Measurements from ENCODE around the gene ADGRG1.

The ADGRG1 gene

DNA sequence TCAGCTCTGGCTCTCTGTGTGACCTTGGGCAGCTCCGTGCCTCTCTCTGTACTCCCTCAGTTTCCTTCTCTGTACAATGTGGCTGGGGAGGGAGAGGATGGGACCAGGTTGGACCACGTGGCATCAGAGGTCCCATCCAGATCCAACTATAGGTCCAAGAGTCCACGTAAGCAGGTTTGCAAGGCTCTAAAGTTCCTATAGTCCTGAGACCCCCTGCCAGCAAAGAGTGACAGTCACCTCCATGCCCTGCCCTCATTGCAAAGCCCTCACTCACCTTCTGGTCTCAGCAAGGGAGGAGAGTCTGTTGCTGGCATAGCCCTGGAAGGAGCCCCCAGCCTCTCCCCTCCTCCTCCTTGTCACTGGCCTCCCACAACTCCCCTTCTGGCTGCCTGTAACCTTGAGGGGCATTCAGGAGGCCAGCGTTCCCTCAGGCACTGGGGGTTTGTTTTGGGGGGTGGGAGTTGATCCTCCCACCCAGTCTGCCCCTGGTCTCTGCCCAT, 60.1 kb downstream of the ADGRG1 start:
- no peak for DNase-seq

DNA sequence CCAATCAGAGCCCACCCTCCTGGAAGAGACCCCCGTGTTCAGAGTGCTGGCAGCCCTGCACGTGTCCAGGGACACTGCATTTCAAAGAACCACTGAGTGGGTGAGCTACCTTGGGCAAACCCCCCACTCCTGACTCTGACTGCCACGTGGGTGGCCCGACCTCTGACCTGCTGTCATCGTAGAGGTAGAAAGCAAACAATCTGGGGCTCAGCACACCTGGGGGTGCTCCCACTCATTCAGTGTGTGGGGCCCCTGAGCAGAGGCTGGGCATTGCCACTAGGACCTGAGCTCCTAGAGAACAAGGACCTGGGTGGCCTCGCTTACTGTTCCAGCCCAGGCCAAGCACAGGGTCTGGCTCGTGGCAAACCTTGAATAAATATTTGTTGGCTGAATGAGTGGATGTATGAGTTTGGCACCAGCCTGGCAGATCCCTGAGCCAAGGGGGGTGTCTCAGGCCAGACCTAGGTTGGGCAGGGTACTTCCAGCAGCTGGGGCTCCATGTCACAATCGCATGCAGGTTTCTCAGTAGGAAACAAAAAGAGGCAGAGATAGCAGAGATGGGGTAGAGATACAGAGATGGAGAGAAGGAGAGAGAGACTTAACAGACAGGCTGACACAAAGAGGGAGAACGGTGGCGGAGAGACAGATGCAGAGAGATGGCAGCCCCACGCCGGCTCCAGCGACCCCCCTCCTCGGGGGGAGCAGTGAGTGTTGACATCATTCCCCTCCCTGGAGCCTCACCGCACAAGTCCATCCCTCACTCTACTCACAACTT, 60.7 kb downstream of the ADGRG1 start:
- DNase-seq = no peak

DNA sequence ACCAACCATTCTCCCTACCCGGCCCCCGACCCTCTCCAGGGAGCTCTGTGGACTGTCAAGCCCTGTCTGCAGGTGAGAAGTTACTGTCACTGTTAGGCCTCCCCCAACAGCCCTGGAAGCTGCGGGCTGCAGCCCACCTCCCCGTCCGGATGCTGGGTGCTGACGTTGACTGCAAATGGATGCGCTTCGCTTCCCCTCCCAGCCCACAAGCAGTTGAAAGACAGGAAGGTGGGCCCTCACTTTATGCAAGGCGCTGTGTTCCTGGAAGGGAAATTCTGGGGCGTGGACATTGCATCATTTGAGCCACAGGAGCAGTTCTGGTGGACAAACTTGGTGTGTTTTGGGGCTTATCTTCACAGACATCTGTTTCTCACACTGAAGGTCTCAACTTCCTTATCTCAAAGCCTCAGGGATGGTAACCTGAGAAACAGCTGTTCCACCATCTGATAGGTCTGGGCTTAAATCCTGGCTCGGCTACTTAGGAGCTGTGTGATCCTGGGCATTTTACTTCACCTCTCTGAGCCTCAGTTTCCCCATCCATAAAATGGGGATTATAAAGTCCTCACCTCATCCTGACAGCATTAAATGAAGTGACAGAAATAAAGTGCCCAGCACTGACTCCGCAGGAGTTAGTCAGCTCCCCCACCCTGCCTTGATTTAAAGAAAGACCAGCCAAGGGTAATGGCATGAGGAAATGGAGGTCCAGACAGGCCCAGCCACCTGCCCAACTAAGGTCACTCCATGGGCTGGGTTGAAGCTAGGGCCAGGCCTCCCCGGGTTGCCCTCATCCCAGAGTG, 61.5 kb downstream of the ADGRG1 start:
- no peak for DNase-seq

DNA sequence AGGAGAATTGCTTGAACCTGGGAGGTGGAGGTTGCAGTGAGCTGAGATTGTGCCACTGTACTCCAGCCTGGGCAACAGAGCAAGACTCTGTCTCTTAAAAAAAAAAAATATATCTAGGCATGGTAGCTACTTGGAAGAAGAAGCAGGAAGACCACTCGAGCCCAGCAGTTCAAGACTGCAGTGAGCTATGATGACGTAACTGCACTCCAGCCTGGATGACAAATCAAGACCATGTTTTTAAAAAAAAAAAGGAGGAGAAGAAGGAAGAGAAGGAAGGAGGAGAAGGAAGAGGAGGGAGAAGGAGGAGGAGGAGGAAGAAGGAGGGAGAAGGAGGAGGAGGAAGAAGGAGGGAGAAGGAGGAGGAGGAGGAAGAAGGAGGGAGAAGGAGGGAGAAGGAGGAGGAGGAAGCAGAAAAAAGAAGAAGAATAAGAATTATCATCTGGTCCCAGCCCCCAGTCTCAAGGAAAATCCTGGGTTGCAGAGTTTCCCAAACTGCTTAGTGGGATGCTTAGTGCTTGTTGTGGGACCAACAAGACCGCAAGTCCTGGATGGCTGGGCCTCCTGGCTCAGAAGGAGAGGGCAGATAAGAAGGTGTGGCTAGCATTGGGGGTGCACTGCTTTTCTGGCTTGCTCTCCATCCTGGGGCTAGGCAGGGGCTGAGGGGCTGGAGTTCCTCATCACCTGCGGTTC, 62.5 kb downstream of the ADGRG1 start:
- DNase-seq = no peak

DNA sequence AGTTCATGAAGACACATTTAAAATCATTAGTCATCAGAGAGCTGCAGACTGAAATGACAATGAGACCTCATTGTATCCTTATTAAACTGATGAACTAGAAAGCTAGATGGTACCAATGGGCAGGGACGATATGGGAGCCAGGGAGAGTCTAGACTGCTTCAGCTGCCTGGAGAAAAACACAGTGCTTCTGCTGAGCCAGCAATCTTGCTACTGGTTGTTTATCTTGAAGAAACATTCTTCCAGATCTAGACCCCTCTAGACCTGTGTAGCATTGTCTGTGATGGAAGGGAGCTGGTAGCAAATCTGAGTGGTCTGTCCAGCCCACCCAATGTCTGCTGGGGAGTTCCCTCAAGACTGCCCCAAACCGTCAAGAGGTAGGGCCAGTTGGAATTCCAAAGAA, 64.2 kb downstream of the ADGRG1 start:
- DNase-seq = no peak

DNA sequence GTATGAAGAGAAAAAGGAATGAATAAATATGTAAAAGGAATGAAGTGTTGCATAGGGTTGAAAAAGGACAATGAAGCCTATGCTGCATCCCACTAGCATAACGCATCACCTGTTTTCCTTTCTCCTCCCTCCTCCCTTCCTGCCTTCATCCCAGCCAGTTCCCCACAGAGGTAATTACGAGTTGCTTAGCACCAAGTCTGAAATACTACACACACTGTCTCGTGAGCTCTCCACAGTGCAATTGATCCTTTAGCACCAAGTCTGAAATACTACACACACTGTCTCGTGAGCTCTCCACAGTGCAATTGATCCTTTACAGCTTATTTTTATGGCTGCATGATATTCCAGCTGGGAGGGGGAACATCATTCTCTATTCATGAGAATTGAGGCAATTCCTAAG, 65.1 kb downstream of the ADGRG1 start:
- DNase-seq = no peak

DNA sequence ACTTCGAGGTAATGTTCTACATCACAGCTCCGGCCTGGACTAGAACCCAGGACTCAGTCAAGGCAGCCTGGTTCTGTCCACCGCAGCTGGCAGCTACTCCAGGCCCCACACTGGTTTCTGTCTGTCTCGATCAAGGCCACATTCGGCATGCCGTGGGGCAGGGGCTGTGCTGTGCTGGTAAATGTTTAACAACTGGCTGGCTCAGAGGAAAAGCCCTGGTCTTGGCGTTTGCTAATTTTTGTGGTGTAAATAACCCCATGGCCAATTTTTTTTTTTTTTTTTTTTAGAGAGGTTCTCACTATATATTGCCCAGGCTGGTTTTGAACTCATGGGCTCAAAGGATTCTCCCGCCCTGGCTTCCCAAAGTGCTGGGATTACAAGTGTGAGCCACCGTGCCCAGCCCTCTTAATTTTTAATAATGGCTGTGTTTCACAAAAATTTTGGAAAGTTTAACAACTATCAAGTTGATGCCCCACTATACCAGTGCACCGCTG, 65.8 kb downstream of the ADGRG1 start:
- no peak for DNase-seq

DNA sequence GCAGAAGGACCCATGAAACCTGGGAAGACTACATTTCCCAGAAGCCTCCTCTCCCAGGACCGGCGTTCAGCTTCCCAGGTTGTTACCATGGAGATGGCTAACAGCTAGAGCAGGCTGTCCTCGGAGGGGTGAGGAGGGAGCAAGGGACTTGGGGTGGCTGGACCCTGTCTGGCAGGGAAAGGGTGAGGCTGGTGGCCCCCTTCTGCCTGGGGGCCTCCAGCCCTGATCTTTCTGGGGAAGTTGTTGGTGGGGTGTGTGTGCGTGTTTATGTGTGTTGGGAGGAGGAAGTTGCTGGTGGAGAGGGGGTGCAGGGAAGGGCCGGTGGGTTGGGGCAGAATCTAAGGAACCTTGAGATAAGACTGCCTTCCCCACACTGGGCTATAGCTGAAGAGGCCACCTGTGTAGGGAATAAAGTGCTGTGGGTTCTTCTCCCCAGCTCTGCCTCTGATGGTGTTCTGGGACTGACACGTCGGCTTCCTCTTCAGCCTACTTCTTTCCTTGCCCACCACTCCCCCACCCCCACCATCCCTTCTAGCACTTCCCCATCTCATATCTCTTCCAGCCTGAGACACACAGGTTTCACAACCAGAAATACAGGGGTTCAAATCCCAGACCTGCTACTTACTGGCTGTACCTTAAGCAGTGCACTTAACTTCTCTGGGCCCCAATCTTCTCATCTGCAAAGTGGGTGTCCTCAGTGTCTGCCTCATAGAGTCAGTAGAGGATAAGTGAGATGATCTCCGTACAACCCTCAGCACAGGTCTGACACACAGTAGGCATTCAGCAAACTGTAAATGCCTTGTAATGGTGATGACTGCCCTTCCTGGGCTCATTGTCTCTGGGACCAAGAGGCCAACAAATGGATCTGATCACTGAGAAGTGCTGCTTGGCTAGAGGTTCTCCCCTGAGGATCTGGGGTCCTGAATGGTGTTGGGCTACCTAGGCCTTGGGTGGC, 66.6 kb downstream of the ADGRG1 start, which contains the start of gene DRC7:
TSS of gene DRC7 (plus strand) at position 82 of the 955 bp plus-strand sequence. CDS start 3,144 bp downstream, outside the sequence.
- no peak for DNase-seq

DNA sequence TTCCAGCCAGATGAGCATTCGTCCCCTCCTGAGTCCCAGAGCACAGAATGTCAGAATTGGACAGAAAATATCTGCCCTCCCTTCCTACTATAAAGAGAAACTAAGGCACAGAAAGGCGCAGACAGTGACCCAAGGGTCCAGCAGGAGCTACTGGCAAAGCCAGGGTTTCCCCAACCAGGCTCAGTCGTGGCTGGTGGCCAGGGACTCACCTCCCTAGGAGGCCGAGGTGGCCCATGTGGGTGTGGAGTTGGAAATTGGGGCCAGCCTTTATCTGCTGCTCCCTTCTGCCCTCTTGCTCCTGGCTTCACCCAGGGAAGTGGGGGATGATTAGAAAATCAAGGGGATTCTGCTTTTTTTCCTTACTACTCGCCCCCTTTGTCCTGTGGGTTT, 67.2 kb downstream of the ADGRG1 start:
- no peak for DNase-seq

DNA sequence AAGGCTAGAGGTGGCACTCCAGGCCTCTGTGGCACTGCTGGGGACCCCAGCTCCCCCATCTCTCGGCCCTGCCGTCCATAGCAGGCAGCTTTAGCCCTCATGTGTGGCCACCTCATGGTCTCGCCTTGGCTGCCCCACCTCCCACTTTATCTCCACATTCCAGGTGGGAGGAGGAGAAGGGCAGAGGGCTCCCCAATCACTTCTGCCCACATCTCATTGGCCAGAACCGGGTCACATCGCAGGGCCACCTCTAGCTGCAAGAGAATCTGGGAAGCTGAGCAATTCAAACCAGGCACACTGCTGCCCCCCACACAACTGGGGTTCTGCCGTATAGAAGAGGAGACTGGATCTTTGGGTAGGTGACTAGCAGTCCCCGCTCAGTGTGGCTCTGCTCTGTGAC, 67.8 kb downstream of the ADGRG1 start:
- DNase-seq = no peak

DNA sequence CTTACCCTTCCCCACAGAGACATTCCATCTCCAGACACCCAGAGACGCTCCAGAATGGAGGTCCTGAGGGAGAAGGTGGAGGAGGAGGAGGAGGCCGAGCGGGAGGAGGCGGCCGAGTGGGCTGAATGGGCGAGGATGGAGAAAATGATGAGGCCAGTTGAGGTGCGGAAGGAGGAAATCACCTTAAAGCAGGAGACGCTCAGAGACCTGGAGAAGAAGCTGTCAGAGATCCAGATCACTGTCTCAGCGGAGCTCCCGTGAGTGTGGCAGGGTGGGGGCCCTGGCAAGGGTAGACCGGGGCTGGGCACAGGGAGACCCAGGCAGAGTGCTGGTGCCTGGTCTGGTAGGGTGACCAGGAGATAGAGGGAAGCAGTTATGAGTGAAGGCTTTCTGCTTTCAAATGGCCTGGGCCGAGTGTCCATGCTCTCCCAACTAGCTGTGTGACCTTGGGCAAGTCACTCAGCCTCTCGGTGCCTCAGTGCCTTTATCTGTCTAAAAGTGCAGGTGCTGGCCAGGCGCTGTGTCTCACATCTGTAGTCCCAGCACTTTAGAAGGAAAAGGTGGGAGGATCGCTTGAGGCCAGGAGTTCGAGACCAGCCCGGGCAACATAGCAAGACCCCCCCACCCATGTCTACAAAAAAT, 69.6 kb downstream of the ADGRG1 start:
- DNase-seq = no peak

DNA sequence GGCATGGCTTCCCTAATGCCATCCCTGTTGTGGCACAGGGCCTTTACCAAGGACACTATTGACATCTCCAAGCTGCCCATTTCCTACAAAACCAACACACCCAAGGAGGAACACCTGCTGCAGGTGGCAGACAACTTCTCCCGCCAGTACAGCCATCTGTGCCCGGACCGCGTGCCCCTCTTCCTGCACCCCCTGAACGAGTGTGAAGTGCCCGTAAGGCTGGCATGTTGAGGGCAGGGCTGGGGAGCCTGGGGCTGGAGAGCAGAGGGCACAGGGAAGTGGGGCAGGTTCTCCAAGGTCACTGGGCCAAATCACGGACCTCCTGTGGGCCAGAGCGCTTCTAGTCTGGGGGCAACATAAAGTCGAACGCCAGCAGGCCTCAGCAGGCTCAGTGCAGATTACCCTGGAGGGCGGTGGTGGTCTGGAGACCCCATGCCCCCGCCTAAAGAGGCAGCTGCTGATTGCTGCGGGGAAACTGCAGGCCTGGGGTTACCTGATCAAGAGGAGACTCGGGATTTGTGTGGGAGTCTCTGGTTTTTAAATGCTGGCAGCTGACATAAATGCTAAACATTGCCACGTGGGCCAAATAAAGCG, 70.5 kb downstream of the ADGRG1 start:
- no peak for DNase-seq

DNA sequence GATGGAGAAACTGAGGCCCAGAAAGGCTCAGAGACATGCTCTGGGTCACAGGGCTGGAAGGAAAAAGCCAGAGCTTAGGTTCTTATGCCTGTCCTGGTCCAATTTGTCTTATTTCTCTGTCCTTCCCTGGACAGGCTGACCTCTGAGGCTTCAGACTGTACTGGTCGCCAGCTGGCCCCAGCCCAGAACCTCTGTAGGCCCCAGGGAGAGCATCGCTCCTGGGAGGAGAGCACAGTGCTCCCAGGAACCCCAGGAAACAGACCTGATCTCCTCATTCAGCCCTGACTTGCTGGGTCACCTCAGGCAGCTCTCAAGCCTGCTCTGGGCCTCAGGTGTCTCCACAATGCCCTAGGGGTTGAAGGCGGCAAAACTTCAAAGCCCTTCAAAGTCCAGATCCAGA, 71.1 kb downstream of the ADGRG1 start:
- no peak for DNase-seq

DNA sequence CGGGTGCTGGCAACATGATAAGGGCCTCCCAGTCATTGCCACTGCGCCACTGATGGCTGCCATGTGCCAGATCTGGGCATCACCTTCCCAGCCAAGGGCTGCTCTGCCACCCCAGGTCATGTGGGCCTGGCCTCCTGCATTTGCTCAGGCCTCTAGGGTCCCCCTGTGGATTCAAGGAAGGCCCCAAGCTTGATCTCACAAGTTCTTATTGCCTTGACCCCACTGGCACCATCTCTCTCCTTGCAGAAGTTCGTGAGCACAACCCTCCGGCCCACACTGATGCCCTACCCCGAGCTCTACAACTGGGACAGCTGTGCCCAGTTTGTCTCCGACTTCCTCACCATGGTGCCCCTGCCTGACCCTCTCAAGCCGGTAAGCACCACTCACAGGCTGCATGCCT, 71.5 kb downstream of the ADGRG1 start:
- no peak for DNase-seq

DNA sequence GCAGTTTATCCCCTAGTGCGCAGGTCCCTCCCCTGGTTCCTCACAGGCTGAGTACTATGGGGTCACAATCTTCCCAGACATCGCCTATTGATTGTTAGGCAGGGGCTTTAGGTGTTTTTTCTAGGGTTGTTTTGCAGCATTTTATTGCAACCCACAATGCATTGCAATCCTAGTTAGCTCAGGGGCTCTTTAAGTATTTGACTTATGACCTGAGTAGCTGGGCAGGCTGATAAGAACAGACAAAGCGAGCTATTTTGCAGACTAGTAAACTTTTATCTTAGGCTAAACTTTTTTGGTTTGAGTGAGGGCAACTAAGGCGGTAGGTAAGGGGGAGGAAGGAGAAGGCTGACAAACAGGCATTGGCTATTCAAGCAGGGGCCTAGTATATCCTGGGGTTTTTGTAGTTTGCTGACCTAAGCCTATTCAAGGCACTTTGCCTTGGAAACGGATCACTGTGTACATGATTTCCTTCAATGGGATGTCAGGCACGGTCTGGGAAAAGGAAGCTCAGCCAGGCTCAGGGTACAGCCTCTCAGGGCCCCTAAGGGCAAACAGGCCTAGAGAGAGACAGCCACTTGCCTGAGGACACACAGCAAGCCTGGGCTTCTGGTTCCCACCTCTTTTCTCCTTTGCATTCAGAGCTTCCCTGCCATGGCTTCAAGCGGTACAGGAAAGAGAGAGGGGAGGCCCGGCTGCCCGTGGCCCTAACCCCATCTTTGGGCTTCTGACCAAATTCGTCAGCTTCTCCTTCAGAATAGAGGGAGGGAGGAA, 72.5 kb downstream of the ADGRG1 start:
- no peak for DNase-seq

DNA sequence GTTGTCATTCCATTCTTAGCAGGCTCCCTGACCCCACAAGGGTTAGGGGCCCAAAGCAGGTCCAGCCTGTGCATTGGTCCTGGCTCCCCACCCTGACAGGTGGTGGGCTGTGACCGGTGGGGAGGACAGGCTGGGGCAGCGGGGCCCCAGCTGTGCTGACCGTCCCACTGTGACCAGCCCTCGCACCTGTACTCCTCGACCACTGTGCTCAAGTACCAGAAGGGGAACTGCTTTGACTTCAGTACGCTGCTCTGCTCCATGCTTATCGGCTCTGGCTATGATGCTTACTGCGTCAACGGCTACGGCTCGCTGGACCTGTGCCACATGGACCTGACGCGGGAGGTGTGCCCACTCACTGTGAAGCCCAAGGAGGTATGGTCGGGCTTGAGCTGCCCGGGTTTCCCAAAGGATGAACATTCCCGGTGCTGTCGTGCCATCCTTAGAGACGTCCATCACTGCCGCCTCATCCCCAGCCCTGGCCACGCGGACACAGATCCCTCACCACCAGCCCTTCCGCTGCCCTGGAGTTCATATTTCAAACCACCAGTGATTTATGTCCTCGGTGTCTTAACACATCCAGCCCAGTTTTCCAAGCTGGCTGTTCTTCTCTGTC, 73.4 kb downstream of the ADGRG1 start:
- DNase-seq = no peak

DNA sequence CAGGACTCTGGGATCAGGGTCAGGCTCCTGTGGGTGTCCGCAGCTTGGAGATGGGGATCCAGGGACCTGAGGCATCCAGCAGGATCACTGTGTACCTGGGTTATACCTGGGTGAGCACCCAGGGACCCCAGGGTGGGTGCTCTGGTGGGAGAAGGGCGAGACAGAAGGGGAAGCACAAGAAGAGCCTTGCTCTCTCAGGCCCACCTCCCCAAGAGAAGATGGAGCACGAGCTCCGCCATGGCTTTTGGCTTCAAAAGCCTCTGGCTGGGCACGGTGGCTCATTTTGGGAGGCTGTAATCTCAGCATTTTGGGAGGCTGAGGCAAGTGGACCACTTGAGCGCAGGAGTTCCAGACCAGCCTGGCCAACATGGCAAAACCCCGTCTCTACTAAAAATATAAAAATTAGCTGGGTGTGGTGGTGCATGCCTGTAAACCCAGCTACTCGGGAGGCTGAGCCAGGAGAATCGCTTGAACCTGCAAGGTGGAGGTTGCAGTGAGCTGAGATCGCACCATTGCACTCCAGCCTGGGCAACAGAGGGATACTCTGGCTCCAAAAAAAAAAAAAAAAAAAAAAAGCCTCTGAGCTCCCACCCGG, 75.1 kb downstream of the ADGRG1 start:
- no peak for DNase-seq

DNA sequence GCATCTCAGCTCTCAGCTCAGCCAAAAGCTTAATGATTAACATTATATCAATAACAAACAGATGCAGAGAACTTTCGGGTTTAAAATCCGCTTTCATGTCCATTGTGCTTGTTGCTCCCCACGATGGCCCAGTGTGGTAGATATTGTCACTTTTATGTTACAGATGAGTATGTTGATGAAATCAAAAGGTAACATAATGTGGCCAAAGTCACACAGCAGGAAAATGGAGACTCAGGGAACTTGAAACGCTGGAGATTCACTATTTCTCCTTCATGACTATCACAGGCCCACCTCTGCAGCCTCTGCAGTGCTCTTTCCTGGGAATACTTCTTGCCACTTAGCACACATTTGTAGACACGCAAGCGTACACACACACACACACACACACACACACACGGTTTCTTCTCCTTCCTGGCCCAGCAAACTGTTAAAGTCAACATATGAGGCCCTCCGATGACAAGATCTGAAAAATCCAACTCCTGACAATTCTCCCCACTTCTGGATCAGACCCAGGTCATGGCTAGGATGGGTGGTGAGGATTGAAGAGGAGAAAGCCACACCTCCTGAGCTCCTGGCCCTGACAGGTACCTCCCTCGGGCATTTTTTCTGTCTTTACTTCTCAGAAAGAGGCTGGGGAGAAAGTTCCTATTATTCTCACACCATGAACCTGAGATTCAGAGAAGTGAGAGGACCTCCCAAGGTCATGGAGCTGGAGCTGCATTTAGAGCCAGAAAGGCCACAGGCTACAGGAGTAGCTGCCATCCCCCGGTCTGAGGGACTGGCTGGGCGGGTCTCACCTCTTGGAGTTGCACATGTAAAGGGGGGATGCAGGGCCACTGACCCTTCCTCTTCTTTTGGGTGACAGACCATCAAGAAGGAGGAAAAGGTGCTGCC, 75.8 kb downstream of the ADGRG1 start:
- no peak for DNase-seq

All from amniotic stem cell (primary cell).